ENCODE results near the gene PTPRN2. TPM values are rescaled to one million over a fixed set of nuclear protein-coding genes. Genes with fewer than 3 reads are reported as not detected.

The PTPRN2 gene
- total and polyA plus RNA-seq, 2 donors = 1.7 to 1.9 TPM

DNA sequence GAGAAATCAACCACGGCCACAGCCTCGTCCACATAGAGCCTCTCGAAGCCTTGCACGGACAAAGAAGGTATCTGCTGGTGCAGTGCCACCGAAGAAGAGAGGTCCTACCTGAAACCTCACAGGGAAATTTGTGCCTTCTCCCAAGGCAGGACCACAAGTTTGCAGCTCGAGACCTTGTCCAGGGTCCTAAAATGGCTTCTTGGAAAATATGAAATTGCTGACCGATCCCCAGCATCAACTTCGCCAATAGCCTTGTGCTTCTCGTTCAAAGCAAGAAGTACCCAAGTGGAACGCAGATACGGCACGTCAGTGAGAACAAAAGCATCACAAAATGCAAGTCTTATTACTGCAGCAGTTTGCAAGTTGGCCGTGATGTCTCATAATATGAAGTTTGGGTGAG lies 24.6 kb downstream of the PTPRN2 start:
- Histone ChIP-seq H3K9me3 (ENCODE audit: control insufficient read depth in 2 of 2, insufficient read depth in 1 of 2, low read length in 1 of 2) (no peaks in the 10 kb centered on the region), H3K27ac (ENCODE audit: low read depth in 1 of 2, low read length in 1 of 2) (no peak overlapping the region), H3K4me3 (ENCODE audit: low read length in 2 of 2) (no peak overlapping the region), H3K4me1 (ENCODE audit: control insufficient read depth in 2 of 2, insufficient read depth in 2 of 2, low read length in 2 of 2) (no peaks in the 10 kb centered on the region), H3K36me3 (ENCODE audit: control insufficient read depth in 2 of 2, insufficient read depth in 2 of 2, low read length in 1 of 2) (no peaks in the 10 kb centered on the region), H3K27me3 (ENCODE audit: control insufficient read depth in 2 of 2, insufficient read depth in 1 of 2, low read length in 1 of 2) (peaks cover 0 to 15% of the 10 kb centered on the region in 2 donors)
- no peak for DNase-seq (ENCODE audit: low read depth in 6 of 9, low spot score in 9 of 9)
- 92% methylated on average over 13 of the region's 13 CpGs for WGBS

DNA sequence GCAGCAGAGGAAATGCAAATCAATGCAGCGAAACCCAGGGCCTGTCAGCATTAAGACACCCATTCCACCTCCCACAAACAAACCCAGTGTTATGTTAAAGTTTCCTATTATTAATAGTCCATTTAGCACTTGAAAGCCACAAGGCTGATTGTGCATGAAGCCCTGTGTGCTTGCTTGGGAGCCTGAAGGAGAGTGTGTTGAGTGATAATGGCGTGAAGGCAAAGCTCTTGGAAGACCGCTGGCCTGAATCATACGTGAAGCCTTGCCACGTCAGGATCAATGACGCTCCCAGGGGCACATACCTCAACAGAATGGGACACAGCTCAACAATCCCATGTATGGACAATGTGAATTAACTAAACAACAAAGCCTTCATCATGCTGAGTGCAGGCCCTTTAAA lies 25.1 kb downstream of the PTPRN2 start:
- Histone ChIP-seq H3K4me3 (ENCODE audit: low read length in 2 of 2) (no peak overlapping the region), H3K27me3 (ENCODE audit: control insufficient read depth in 2 of 2, insufficient read depth in 1 of 2, low read length in 1 of 2) (peaks cover 0 to 12% of the 10 kb centered on the region in 2 donors), H3K36me3 (ENCODE audit: control insufficient read depth in 2 of 2, insufficient read depth in 2 of 2, low read length in 1 of 2) (no peaks in the 10 kb centered on the region), H3K9me3 (ENCODE audit: control insufficient read depth in 2 of 2, insufficient read depth in 1 of 2, low read length in 1 of 2) (peaks cover 0 to under 1% of the 10 kb centered on the region in 2 donors), H3K4me1 (ENCODE audit: control insufficient read depth in 2 of 2, insufficient read depth in 2 of 2, low read length in 2 of 2) (no peaks in the 10 kb centered on the region), H3K27ac (ENCODE audit: low read depth in 1 of 2, low read length in 1 of 2) (no peak overlapping the region)
- WGBS = 94% methylated on average over 6 of the region's 6 CpGs
- DNase-seq (ENCODE audit: low read depth in 6 of 9, low spot score in 9 of 9) = no peak

DNA sequence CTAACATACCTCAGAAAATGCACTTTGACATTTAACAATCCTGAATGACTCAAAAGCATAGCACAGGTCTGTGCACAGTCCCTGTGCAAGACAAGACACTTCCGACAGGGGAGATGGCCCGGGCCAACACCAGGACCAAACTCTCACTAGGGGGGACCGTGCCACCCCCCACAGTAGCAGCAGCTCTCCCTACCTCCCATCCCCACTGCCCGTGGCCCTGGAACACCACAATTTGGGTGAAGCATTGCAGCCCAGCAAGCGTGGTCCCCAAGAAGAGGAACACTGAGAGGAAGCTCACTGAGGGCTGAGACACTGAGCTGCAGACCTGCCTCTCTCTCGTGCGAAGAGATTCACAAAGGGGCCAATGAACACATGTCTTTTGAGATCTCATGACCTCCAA lies 26.0 kb downstream of the PTPRN2 start:
- H3K9me3 ChIP-seq (ENCODE audit: control insufficient read depth in 2 of 2, insufficient read depth in 1 of 2, low read length in 1 of 2) = peaks cover 0 to 7% of the 10 kb centered on the region in 2 donors
- H3K27ac ChIP-seq (ENCODE audit: low read depth in 1 of 2, low read length in 1 of 2) = no peak overlapping the region
- H3K36me3 ChIP-seq (ENCODE audit: control insufficient read depth in 2 of 2, insufficient read depth in 2 of 2, low read length in 1 of 2) = no peaks in the 10 kb centered on the region
- 96% methylated on average over 7 of the region's 7 CpGs for WGBS
- no peaks in the 10 kb centered on the region for H3K4me1 ChIP-seq (ENCODE audit: control insufficient read depth in 2 of 2, insufficient read depth in 2 of 2, low read length in 2 of 2)
- H3K27me3 ChIP-seq (ENCODE audit: control insufficient read depth in 2 of 2, insufficient read depth in 1 of 2, low read length in 1 of 2) = peaks cover 0 to 6% of the 10 kb centered on the region in 2 donors
- no peak overlapping the region for H3K4me3 ChIP-seq (ENCODE audit: low read length in 2 of 2)
- DNase-seq (ENCODE audit: low read depth in 6 of 9, low spot score in 9 of 9) = no peak

- no peaks in the 10 kb centered on the region for H3K4me1 ChIP-seq (ENCODE audit: control insufficient read depth in 2 of 2, insufficient read depth in 2 of 2, low read length in 2 of 2)
- H3K27ac ChIP-seq (ENCODE audit: low read depth in 1 of 2, low read length in 1 of 2) = no peak overlapping the region
- peaks cover 0 to 11% of the 10 kb centered on the region in 2 donors for H3K9me3 ChIP-seq (ENCODE audit: control insufficient read depth in 2 of 2, insufficient read depth in 1 of 2, low read length in 1 of 2)
- peaks cover 0 to 4% of the 10 kb centered on the region in 2 donors for H3K27me3 ChIP-seq (ENCODE audit: control insufficient read depth in 2 of 2, insufficient read depth in 1 of 2, low read length in 1 of 2)
- WGBS = 98% methylated on average over 12 of the region's 12 CpGs
- H3K36me3 ChIP-seq (ENCODE audit: control insufficient read depth in 2 of 2, insufficient read depth in 2 of 2, low read length in 1 of 2) = no peaks in the 10 kb centered on the region
- no peak overlapping the region for H3K4me3 ChIP-seq (ENCODE audit: low read length in 2 of 2)
- DNase-seq (ENCODE audit: low read depth in 6 of 9, low spot score in 9 of 9) = no peak
Measured at GRCh38 chr7:158560386-158560785, 27.2 kb downstream of the PTPRN2 start.

- WGBS = 41% methylated on average over 6 of the region's 6 CpGs
- Histone ChIP-seq H3K27ac (ENCODE audit: low read depth in 1 of 2, low read length in 1 of 2) (no peak overlapping the region), H3K9me3 (ENCODE audit: control insufficient read depth in 2 of 2, insufficient read depth in 1 of 2, low read length in 1 of 2) (peaks cover 0 to 18% of the 10 kb centered on the region in 2 donors), H3K4me3 (ENCODE audit: low read length in 2 of 2) (no peak overlapping the region), H3K4me1 (ENCODE audit: control insufficient read depth in 2 of 2, insufficient read depth in 2 of 2, low read length in 2 of 2) (no peaks in the 10 kb centered on the region), H3K36me3 (ENCODE audit: control insufficient read depth in 2 of 2, insufficient read depth in 2 of 2, low read length in 1 of 2) (no peaks in the 10 kb centered on the region), H3K27me3 (ENCODE audit: control insufficient read depth in 2 of 2, insufficient read depth in 1 of 2, low read length in 1 of 2) (no peaks in the 10 kb centered on the region)
- DNase-seq (ENCODE audit: low read depth in 6 of 9, low spot score in 9 of 9) = no peak
Measured at GRCh38 chr7:158559356-158559755, 28.3 kb downstream of the PTPRN2 start.

- H3K27me3 ChIP-seq (ENCODE audit: control insufficient read depth in 2 of 2, insufficient read depth in 1 of 2, low read length in 1 of 2) = no peaks in the 10 kb centered on the region
- no peak overlapping the region for H3K4me3 ChIP-seq (ENCODE audit: low read length in 2 of 2)
- H3K27ac ChIP-seq (ENCODE audit: low read depth in 1 of 2, low read length in 1 of 2) = no peak overlapping the region
- H3K36me3 ChIP-seq (ENCODE audit: control insufficient read depth in 2 of 2, insufficient read depth in 2 of 2, low read length in 1 of 2) = no peaks in the 10 kb centered on the region
- DNase-seq (ENCODE audit: low read depth in 6 of 9, low spot score in 9 of 9) = no peak
- WGBS = 82% methylated on average over 3 of the region's 3 CpGs
- H3K4me1 ChIP-seq (ENCODE audit: control insufficient read depth in 2 of 2, insufficient read depth in 2 of 2, low read length in 2 of 2) = no peaks in the 10 kb centered on the region
- H3K9me3 ChIP-seq (ENCODE audit: control insufficient read depth in 2 of 2, insufficient read depth in 1 of 2, low read length in 1 of 2) = peaks cover 0 to 18% of the 10 kb centered on the region in 2 donors
Measured at GRCh38 chr7:158558816-158559215, 28.8 kb downstream of the PTPRN2 start.

GRCh38 chr7:158557441-158557755 lies 30.2 kb downstream of the PTPRN2 start:
- Histone ChIP-seq H3K36me3 (ENCODE audit: control insufficient read depth in 2 of 2, insufficient read depth in 2 of 2, low read length in 1 of 2) (no peaks in the 10 kb centered on the region), H3K27ac (ENCODE audit: low read depth in 1 of 2, low read length in 1 of 2) (no peak overlapping the region), H3K4me3 (ENCODE audit: low read length in 2 of 2) (no peak overlapping the region), H3K27me3 (ENCODE audit: control insufficient read depth in 2 of 2, insufficient read depth in 1 of 2, low read length in 1 of 2) (no peaks in the 10 kb centered on the region), H3K4me1 (ENCODE audit: control insufficient read depth in 2 of 2, insufficient read depth in 2 of 2, low read length in 2 of 2) (no peaks in the 10 kb centered on the region), H3K9me3 (ENCODE audit: control insufficient read depth in 2 of 2, insufficient read depth in 1 of 2, low read length in 1 of 2) (peaks cover 0 to 18% of the 10 kb centered on the region in 2 donors)
- no peak for DNase-seq (ENCODE audit: low read depth in 6 of 9, low spot score in 9 of 9)
- WGBS = 96% methylated on average over 9 of the region's 9 CpGs

DNA sequence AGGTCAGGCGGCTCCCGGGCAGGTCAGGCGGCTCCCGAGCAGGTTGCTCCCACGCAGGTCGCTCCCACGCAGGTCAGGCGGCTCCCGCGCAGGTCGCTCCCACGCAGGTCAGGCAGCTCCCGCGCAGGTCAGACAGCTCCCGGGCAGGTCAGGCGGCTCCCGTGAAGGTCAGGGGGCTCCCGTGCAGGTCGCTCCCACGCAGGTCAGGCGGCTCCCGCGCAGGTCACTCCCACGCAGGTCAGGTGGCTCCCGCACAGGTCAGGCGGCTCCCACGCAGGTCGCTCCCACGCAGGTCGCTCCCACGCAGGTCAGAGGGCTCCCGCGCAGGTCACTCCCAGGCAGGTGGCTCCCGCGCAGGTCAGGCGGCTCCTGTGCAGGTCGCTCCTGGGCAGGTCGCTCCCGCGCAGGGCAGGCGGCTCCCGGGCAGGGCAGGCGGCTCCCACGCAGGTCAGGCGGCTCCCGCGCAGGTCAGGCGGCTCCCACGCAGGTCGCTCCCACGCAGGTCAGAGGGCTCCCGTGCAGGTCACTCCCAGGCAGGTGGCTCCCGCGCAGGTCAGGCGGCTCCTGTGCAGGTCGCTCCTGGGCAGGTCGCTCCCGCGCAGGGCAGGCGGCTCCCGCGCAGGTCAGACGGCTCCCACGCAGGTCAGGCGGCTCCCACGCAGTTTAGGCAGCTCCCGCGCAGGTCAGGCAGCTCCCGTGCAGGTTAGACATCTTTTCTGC lies 30.7 kb downstream of the PTPRN2 start:
- 98% methylated on average over 69 of the region's 69 CpGs for WGBS
- Histone ChIP-seq H3K9me3 (ENCODE audit: control insufficient read depth in 2 of 2, insufficient read depth in 1 of 2, low read length in 1 of 2) (peaks cover 0 to 18% of the 10 kb centered on the region in 2 donors), H3K4me1 (ENCODE audit: control insufficient read depth in 2 of 2, insufficient read depth in 2 of 2, low read length in 2 of 2) (no peaks in the 10 kb centered on the region), H3K36me3 (ENCODE audit: control insufficient read depth in 2 of 2, insufficient read depth in 2 of 2, low read length in 1 of 2) (no peaks in the 10 kb centered on the region), H3K27me3 (ENCODE audit: control insufficient read depth in 2 of 2, insufficient read depth in 1 of 2, low read length in 1 of 2) (no peaks in the 10 kb centered on the region), H3K4me3 (ENCODE audit: low read length in 2 of 2) (no peak overlapping the region), H3K27ac (ENCODE audit: low read depth in 1 of 2, low read length in 1 of 2) (no peak overlapping the region)
- no peak for DNase-seq (ENCODE audit: low read depth in 6 of 9, low spot score in 9 of 9)

DNA sequence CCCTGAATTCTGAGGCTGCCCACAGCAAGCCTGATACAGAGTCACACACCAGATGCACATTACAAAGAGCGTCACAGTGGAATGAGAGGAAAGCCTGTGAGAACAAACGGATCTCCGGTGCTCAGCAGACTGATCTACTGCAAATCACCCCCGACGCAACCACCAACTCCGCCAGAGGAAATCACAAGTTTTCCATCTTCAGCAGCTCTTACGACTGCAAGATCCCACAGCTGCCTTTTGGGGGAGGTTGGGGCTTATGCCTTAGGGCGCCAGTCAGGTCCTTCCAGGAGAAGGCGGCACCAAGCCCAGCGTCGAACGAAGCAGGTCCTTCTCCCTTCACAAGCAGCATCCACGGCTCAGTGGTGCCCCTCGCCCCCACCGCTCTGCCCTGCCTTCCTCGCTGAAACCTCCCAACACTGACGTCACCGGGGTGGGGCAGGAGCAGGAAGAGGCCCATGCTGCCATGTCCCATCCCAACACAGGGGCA lies 32.5 kb downstream of the PTPRN2 start:
- no peak for DNase-seq (ENCODE audit: low read depth in 6 of 9, low spot score in 9 of 9)

More for the DNA sequence above, 32.5 kb downstream of the PTPRN2 start:
- Histone ChIP-seq H3K4me1 (ENCODE audit: control insufficient read depth in 2 of 2, insufficient read depth in 2 of 2, low read length in 2 of 2) (no peaks in the 10 kb centered on the region), H3K27me3 (ENCODE audit: control insufficient read depth in 2 of 2, insufficient read depth in 1 of 2, low read length in 1 of 2) (no peaks in the 10 kb centered on the region), H3K9me3 (ENCODE audit: control insufficient read depth in 2 of 2, insufficient read depth in 1 of 2, low read length in 1 of 2) (peaks cover 0 to 18% of the 10 kb centered on the region in 2 donors), H3K36me3 (ENCODE audit: control insufficient read depth in 2 of 2, insufficient read depth in 2 of 2, low read length in 1 of 2) (no peaks in the 10 kb centered on the region), H3K4me3 (ENCODE audit: low read length in 2 of 2) (no peak overlapping the region), H3K27ac (ENCODE audit: low read depth in 1 of 2, low read length in 1 of 2) (no peak overlapping the region)
- 91% methylated on average over 18 of the region's 18 CpGs for WGBS

Data from thymus (tissue), 11 donors.